ENCODE measurements around the gene IER3.
A peak's percentile ranks its signal among the peaks of the same experiment; 100 is the strongest.

IER3 gene, protein sequence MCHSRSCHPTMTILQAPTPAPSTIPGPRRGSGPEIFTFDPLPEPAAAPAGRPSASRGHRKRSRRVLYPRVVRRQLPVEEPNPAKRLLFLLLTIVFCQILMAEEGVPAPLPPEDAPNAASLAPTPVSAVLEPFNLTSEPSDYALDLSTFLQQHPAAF

GRCh38 chr6:30744054-30744805 lies at the start of gene IER3:
IER3 (minus strand) TSS chr6:30744547; CDS start chr6:30744518, 29 bp downstream.
- Histone ChIP-seq H3K79me2 (ENCODE audit: control insufficient read depth, insufficient read depth, low read length, unreplicated experiment) (peaks cover 32% of the 10 kb centered on the region), H3K27ac (ENCODE audit: low read depth, low read length) (peak within 1 kb of the TSS; percentile 95), H3K4me3 (ENCODE audit: low read depth, low read length) (peak within 1 kb of the TSS; percentile 92), H3K36me3 (ENCODE audit: insufficient read depth, low read length) (peaks cover 13% of the 10 kb centered on the region; the same call in 1 of the 2 replicates), H2AFZ (ENCODE audit: low read length, unreplicated experiment) (no peak within 1 kb of the TSS), H3K4me1 (ENCODE audit: control insufficient read depth, insufficient read depth, low read length, unreplicated experiment) (peaks cover 41% of the 10 kb centered on the region), H3K27me3 (ENCODE audit: insufficient read depth, low read length) (no peaks in the 10 kb centered on the region)

GRCh38 chr6:30793521-30794194 lies 49.3 kb upstream of the IER3 start:
- Histone ChIP-seq H3K4me1 (ENCODE audit: control insufficient read depth, insufficient read depth, low read length, unreplicated experiment) (peaks cover 2% of the 10 kb centered on the region), H3K4me3 (ENCODE audit: low read depth, low read length) (0 out of 2 replicates have a peak overlapping the region, but pooled peaks have one; percentile 2), H3K79me2 (ENCODE audit: control insufficient read depth, insufficient read depth, low read length, unreplicated experiment) (no peaks in the 10 kb centered on the region), H3K36me3 (ENCODE audit: insufficient read depth, low read length) (no peaks in the 10 kb centered on the region), H3K27me3 (ENCODE audit: insufficient read depth, low read length) (no peaks in the 10 kb centered on the region), H2AFZ (ENCODE audit: low read length, unreplicated experiment) (peak overlapping the region; percentile 36), H3K27ac (ENCODE audit: low read depth, low read length) (peak overlapping the region; percentile 61)

- Histone ChIP-seq H3K4me1 (ENCODE audit: control insufficient read depth, insufficient read depth, low read length, unreplicated experiment) (peaks cover 9% of the 10 kb centered on the region), H3K4me3 (ENCODE audit: low read depth, low read length) (no peak overlapping the region), H3K36me3 (ENCODE audit: insufficient read depth, low read length) (no peaks in the 10 kb centered on the region), H3K27ac (ENCODE audit: low read depth, low read length) (no peak overlapping the region), H3K27me3 (ENCODE audit: insufficient read depth, low read length) (no peaks in the 10 kb centered on the region), H2AFZ (ENCODE audit: low read length, unreplicated experiment) (no peak overlapping the region), H3K79me2 (ENCODE audit: control insufficient read depth, insufficient read depth, low read length, unreplicated experiment) (no peaks in the 10 kb centered on the region)
Measured at GRCh38 chr6:30792786-30793185, 48.4 kb upstream of the IER3 start.

GRCh38 chr6:30790724-30791383 lies 46.5 kb upstream of the IER3 start:
- H3K27me3 ChIP-seq (ENCODE audit: insufficient read depth, low read length) = no peaks in the 10 kb centered on the region
- no peak overlapping the region for H3K4me3 ChIP-seq (ENCODE audit: low read depth, low read length)
- H2AFZ ChIP-seq (ENCODE audit: low read length, unreplicated experiment) = no peak overlapping the region
- peaks cover 16% of the 10 kb centered on the region for H3K4me1 ChIP-seq (ENCODE audit: control insufficient read depth, insufficient read depth, low read length, unreplicated experiment)
- H3K36me3 ChIP-seq (ENCODE audit: insufficient read depth, low read length) = no peaks in the 10 kb centered on the region
- no peak overlapping the region for H3K27ac ChIP-seq (ENCODE audit: low read depth, low read length)
- H3K79me2 ChIP-seq (ENCODE audit: control insufficient read depth, insufficient read depth, low read length, unreplicated experiment) = no peaks in the 10 kb centered on the region

GRCh38 chr6:30789606-30790005 lies 45.3 kb upstream of the IER3 start:
- H3K36me3 ChIP-seq (ENCODE audit: insufficient read depth, low read length) = no peaks in the 10 kb centered on the region
- no peaks in the 10 kb centered on the region for H3K27me3 ChIP-seq (ENCODE audit: insufficient read depth, low read length)
- H3K27ac ChIP-seq (ENCODE audit: low read depth, low read length) = no peak overlapping the region
- peaks cover 16% of the 10 kb centered on the region for H3K4me1 ChIP-seq (ENCODE audit: control insufficient read depth, insufficient read depth, low read length, unreplicated experiment)
- H3K79me2 ChIP-seq (ENCODE audit: control insufficient read depth, insufficient read depth, low read length, unreplicated experiment) = no peaks in the 10 kb centered on the region
- H3K4me3 ChIP-seq (ENCODE audit: low read depth, low read length) = no peak overlapping the region
- no peak overlapping the region for H2AFZ ChIP-seq (ENCODE audit: low read length, unreplicated experiment)

DNA sequence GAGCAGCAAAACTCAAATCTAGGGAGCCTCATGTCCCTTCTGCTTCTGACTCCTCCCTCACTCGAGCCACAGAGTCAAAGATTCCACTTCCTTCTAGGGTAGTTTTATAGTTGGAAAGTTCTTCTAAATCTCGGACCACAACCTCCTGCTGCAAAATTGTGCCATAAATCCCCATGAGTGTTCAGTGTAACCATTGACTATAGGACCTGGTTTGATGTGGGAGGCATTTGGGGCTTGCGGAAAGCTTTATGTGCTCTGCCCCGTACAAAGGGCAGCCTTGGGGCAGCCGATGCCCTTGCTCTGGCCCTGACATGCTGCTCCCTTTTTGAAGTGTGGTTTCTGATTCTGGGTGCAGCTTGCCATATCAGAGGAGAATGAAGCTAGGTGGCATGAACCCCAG lies 43.6 kb upstream of the IER3 start:
- Histone ChIP-seq H3K27me3 (ENCODE audit: insufficient read depth, low read length) (no peaks in the 10 kb centered on the region), H3K4me3 (ENCODE audit: low read depth, low read length) (no peak overlapping the region), H2AFZ (ENCODE audit: low read length, unreplicated experiment) (no peak overlapping the region), H3K79me2 (ENCODE audit: control insufficient read depth, insufficient read depth, low read length, unreplicated experiment) (no peaks in the 10 kb centered on the region), H3K27ac (ENCODE audit: low read depth, low read length) (peak overlapping the region; percentile 5; the same call in 1 of the 2 replicates), H3K4me1 (ENCODE audit: control insufficient read depth, insufficient read depth, low read length, unreplicated experiment) (peaks cover 20% of the 10 kb centered on the region), H3K36me3 (ENCODE audit: insufficient read depth, low read length) (no peaks in the 10 kb centered on the region)

- peak overlapping the region; percentile 100 for H3K27ac ChIP-seq (ENCODE audit: low read depth, low read length)
- peaks cover 56% of the 10 kb centered on the region for H3K4me1 ChIP-seq (ENCODE audit: control insufficient read depth, insufficient read depth, low read length, unreplicated experiment)
- H3K36me3 ChIP-seq (ENCODE audit: insufficient read depth, low read length) = no peaks in the 10 kb centered on the region
- H3K27me3 ChIP-seq (ENCODE audit: insufficient read depth, low read length) = no peaks in the 10 kb centered on the region
- H3K4me3 ChIP-seq (ENCODE audit: low read depth, low read length) = peak overlapping the region; percentile 58
- no peak overlapping the region for H2AFZ ChIP-seq (ENCODE audit: low read length, unreplicated experiment)
- peaks cover 9% of the 10 kb centered on the region for H3K79me2 ChIP-seq (ENCODE audit: control insufficient read depth, insufficient read depth, low read length, unreplicated experiment)
Measured at GRCh38 chr6:30782425-30783014, 38.2 kb upstream of the IER3 start.

DNA sequence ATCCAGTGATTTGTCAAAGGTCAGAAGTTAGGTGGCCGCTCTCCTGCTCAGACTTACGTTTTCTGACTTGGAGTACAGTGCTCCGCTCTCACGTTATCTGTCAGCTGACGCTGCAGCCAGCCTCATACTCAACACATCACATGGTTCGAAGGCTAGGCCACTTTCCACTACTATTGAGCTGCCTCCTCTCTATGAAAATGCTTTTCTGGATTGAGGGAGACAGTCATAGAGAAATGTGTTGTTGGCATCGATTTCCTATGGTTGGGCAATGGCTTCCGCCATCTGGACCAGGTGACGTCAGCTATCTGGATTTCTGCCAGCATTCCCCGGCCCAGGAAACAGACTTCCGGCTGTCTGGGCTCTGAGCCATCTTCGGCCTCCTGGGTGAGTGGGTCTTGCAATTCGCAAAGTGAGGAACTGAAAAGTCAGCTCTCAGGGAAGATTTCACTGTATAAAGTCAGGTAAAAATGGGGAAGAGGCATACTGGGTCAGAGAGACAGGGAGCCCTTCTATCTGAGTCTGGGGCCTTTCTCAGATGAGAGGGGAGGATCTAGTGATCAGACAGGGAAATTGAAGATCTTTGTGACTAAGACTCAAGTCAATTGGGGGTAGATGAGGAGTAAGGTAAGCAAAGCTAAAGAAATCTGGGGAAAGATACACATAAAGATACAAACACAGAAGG lies 37.5 kb upstream of the IER3 start:
- Histone ChIP-seq H3K79me2 (ENCODE audit: control insufficient read depth, insufficient read depth, low read length, unreplicated experiment) (peaks cover 9% of the 10 kb centered on the region), H2AFZ (ENCODE audit: low read length, unreplicated experiment) (no peak overlapping the region), H3K4me3 (ENCODE audit: low read depth, low read length) (peak overlapping the region; percentile 58), H3K4me1 (ENCODE audit: control insufficient read depth, insufficient read depth, low read length, unreplicated experiment) (peaks cover 62% of the 10 kb centered on the region), H3K27ac (ENCODE audit: low read depth, low read length) (peak overlapping the region; percentile 100), H3K27me3 (ENCODE audit: insufficient read depth, low read length) (no peaks in the 10 kb centered on the region), H3K36me3 (ENCODE audit: insufficient read depth, low read length) (no peaks in the 10 kb centered on the region)

DNA sequence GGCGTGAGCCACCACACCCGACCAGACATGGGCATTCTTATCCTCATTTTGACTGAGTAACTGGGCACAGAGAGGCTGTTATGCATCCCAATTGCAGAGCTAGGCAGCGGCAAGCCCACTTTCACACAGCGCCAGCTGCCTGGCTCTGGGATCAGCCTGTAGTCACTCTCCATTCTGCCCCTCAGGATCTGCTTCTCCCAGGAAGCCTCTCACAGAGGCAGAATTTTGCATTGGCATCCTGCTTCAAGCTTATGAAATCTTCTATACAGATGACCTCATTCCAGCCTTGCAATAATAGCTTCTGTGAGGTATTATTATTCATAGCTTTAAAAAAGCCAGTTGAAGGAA lies 37.0 kb upstream of the IER3 start:
- H3K4me3 ChIP-seq (ENCODE audit: low read depth, low read length) = peak overlapping the region; percentile 50
- H3K27ac ChIP-seq (ENCODE audit: low read depth, low read length) = peak overlapping the region; percentile 100
- H3K36me3 ChIP-seq (ENCODE audit: insufficient read depth, low read length) = no peaks in the 10 kb centered on the region
- H3K4me1 ChIP-seq (ENCODE audit: control insufficient read depth, insufficient read depth, low read length, unreplicated experiment) = peaks cover 58% of the 10 kb centered on the region
- no peaks in the 10 kb centered on the region for H3K27me3 ChIP-seq (ENCODE audit: insufficient read depth, low read length)
- no peak overlapping the region for H2AFZ ChIP-seq (ENCODE audit: low read length, unreplicated experiment)
- peaks cover 9% of the 10 kb centered on the region for H3K79me2 ChIP-seq (ENCODE audit: control insufficient read depth, insufficient read depth, low read length, unreplicated experiment)

GRCh38 chr6:30780642-30780920 lies 36.2 kb upstream of the IER3 start:
- Histone ChIP-seq H2AFZ (ENCODE audit: low read length, unreplicated experiment) (no peak overlapping the region), H3K27ac (ENCODE audit: low read depth, low read length) (peak overlapping the region; percentile 100), H3K79me2 (ENCODE audit: control insufficient read depth, insufficient read depth, low read length, unreplicated experiment) (peaks cover 9% of the 10 kb centered on the region), H3K36me3 (ENCODE audit: insufficient read depth, low read length) (no peaks in the 10 kb centered on the region), H3K4me3 (ENCODE audit: low read depth, low read length) (no peak overlapping the region), H3K4me1 (ENCODE audit: control insufficient read depth, insufficient read depth, low read length, unreplicated experiment) (peaks cover 56% of the 10 kb centered on the region), H3K27me3 (ENCODE audit: insufficient read depth, low read length) (no peaks in the 10 kb centered on the region)

Measured in ACC112 (cell line).